Neural progenitor cell (in vitro differentiated cells): ENCODE data around the gene PIK3R4.

Experiments used
- EZH2 ChIP-seq: fragments of 200-600 bp; sonication (generic); IDR thresholded peaks from 2 replicates; pipeline ENCODE4 v1.6.1; 2017; ENCODE audit warnings: antibody characterized with exemption, mild to moderate bottlenecking, moderate library complexity
- TF ChIP-seq, protein P1 (sequence below): fragments of 200-600 bp; sonication (generic); IDR thresholded peaks from 2 replicates; pipeline ENCODE4 v1.5.1; 2017; ENCODE audit warnings: antibody characterized with exemption, mild to moderate bottlenecking

DNA sequence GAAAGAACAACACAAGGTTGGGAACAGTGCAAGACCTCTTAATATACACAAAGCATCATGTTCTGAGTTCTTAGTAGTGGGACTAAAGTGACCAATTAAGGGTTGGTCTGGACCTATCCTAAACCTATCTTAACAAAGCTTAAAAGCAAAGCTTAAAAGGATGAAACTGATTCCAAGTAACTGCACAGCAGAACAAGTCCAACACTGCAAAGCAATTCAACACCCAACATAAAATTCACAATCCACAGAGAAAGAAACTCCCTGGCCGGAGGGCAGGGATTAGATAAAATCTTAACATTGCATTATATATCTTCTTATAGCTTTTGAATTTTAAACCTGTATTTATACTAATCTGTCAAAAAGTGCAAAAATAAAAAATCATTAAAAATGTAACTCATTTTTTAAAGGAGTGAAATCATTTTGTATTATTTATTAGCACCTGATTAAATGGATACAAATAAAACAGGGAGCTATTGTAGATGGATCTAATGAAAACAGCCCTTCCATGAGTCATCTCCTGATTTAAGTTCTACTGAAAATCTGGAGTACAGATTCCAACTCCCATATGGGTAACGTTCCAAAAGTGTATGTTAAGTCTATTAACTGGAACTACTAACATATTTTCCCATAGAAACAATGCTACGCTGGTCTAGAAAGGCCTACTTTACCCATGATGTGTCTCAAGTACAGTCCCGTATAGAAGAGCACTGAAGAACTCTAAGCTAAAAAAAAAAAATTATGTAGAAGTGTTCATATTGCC is 34.9 kb downstream of the PIK3R4 start:
- TF ChIP-seq, protein P1, sequence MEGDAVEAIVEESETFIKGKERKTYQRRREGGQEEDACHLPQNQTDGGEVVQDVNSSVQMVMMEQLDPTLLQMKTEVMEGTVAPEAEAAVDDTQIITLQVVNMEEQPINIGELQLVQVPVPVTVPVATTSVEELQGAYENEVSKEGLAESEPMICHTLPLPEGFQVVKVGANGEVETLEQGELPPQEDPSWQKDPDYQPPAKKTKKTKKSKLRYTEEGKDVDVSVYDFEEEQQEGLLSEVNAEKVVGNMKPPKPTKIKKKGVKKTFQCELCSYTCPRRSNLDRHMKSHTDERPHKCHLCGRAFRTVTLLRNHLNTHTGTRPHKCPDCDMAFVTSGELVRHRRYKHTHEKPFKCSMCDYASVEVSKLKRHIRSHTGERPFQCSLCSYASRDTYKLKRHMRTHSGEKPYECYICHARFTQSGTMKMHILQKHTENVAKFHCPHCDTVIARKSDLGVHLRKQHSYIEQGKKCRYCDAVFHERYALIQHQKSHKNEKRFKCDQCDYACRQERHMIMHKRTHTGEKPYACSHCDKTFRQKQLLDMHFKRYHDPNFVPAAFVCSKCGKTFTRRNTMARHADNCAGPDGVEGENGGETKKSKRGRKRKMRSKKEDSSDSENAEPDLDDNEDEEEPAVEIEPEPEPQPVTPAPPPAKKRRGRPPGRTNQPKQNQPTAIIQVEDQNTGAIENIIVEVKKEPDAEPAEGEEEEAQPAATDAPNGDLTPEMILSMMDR: no peak
- TF ChIP-seq EZH2: no peak
